ENCODE measurements around the gene CPEB4.

Gene CPEB4

GRCh38 chr5:174008922-174009321 lies 120.8 kb downstream of the CPEB4 start:
- H3K27ac ChIP-seq (ENCODE audit: low read depth, low read length), result no peak overlapping the region
- no peak overlapping the region for H3K4me2 ChIP-seq (ENCODE audit: low read depth, low read length, poor library complexity, severe bottlenecking)
- peaks cover 4% of the 10 kb centered on the region; the same call in 1 of the 2 replicates for H3K27me3 ChIP-seq (ENCODE audit: low read length)
- H3K79me2 ChIP-seq (ENCODE audit: insufficient read depth, low read length), result no peaks in the 10 kb centered on the region
- H2AFZ ChIP-seq (ENCODE audit: low read depth, low read length, severe bottlenecking), result no peak overlapping the region
- no peak overlapping the region for H3K4me3 ChIP-seq (ENCODE audit: insufficient read depth, low read length, poor library complexity, severe bottlenecking)
- H3F3A ChIP-seq (ENCODE audit: insufficient read depth), result no peaks in the 10 kb centered on the region
- H3K36me3 ChIP-seq (ENCODE audit: low read length), result no peaks in the 10 kb centered on the region
- H3K9ac ChIP-seq (ENCODE audit: low read length), result no peak overlapping the region
- no peaks in the 10 kb centered on the region for H4K20me1 ChIP-seq (ENCODE audit: low read depth, low read length)
- H3K9me3 ChIP-seq (ENCODE audit: insufficient read depth, low read length), result no peaks in the 10 kb centered on the region
- no peaks in the 10 kb centered on the region for H3K9me2 ChIP-seq (replicated peaks; ENCODE audit: insufficient read depth, low read length)
- TF ChIP-seq EZH2phosphoT487 (conservative IDR thresholded peaks at IDR 0.05; ENCODE audit: low read length) (no peak), CTCF (IDR thresholded peaks at IDR 0.05; ENCODE audit: insufficient read depth, low read length, poor library complexity, severe bottlenecking) (no peak)

- Histone ChIP-seq H3F3A (ENCODE audit: insufficient read depth) (no peaks in the 10 kb centered on the region), H3K4me2 (ENCODE audit: low read depth, low read length, poor library complexity, severe bottlenecking) (no peak overlapping the region), H3K27me3 (ENCODE audit: low read length) (peaks cover 4% of the 10 kb centered on the region; the same call in 1 of the 2 replicates), H3K36me3 (ENCODE audit: low read length) (no peaks in the 10 kb centered on the region), H3K9me2 (replicated peaks; ENCODE audit: insufficient read depth, low read length) (no peaks in the 10 kb centered on the region), H3K4me3 (ENCODE audit: insufficient read depth, low read length, poor library complexity, severe bottlenecking) (no peak overlapping the region), H3K9ac (ENCODE audit: low read length) (no peak overlapping the region), H3K9me3 (ENCODE audit: insufficient read depth, low read length) (no peaks in the 10 kb centered on the region), H2AFZ (ENCODE audit: low read depth, low read length, severe bottlenecking) (no peak overlapping the region), H3K79me2 (ENCODE audit: insufficient read depth, low read length) (no peaks in the 10 kb centered on the region), H4K20me1 (ENCODE audit: low read depth, low read length) (no peaks in the 10 kb centered on the region), H3K27ac (ENCODE audit: low read depth, low read length) (no peak overlapping the region)
- TF ChIP-seq EZH2phosphoT487 (conservative IDR thresholded peaks at IDR 0.05; ENCODE audit: low read length) (no peak), CTCF (IDR thresholded peaks at IDR 0.05; ENCODE audit: insufficient read depth, low read length, poor library complexity, severe bottlenecking) (no peak)
Measured at GRCh38 chr5:174010365-174010764, 122.2 kb downstream of the CPEB4 start.

GRCh38 chr5:174011441-174011840 lies 123.3 kb downstream of the CPEB4 start:
- Histone ChIP-seq H3K4me2 (ENCODE audit: low read depth, low read length, poor library complexity, severe bottlenecking) (no peak overlapping the region), H3F3A (ENCODE audit: insufficient read depth) (no peaks in the 10 kb centered on the region), H3K4me3 (ENCODE audit: insufficient read depth, low read length, poor library complexity, severe bottlenecking) (no peak overlapping the region), H3K9ac (ENCODE audit: low read length) (no peak overlapping the region), H3K36me3 (ENCODE audit: low read length) (no peaks in the 10 kb centered on the region), H3K9me2 (replicated peaks; ENCODE audit: insufficient read depth, low read length) (no peaks in the 10 kb centered on the region), H2AFZ (ENCODE audit: low read depth, low read length, severe bottlenecking) (no peak overlapping the region), H3K27me3 (ENCODE audit: low read length) (no peaks in the 10 kb centered on the region; the same call in 1 of the 2 replicates), H3K27ac (ENCODE audit: low read depth, low read length) (no peak overlapping the region), H4K20me1 (ENCODE audit: low read depth, low read length) (no peaks in the 10 kb centered on the region), H3K9me3 (ENCODE audit: insufficient read depth, low read length) (no peaks in the 10 kb centered on the region), H3K79me2 (ENCODE audit: insufficient read depth, low read length) (no peaks in the 10 kb centered on the region)
- TF ChIP-seq EZH2phosphoT487 (conservative IDR thresholded peaks at IDR 0.05; ENCODE audit: low read length) (no peak), CTCF (IDR thresholded peaks at IDR 0.05; ENCODE audit: insufficient read depth, low read length, poor library complexity, severe bottlenecking) (no peak)

All from SU-DHL-6 (cell line).